OCI-LY3 (cell line): Measurements from ENCODE around the gene KLHL21.

Experiments used
- H2AFZ ChIP-seq: fragments of 200-600, 300-600 bp; shearing (Covaris generic); 2 replicates; pipeline ENCODE4 v1.6.0; 2014; ENCODE audit warnings: antibody characterized with exemption, low read depth, low read length
- H3K27ac ChIP-seq: fragments of 200-600, 300-600 bp; sonication (generic); 2 replicates; pipeline ENCODE4 v1.5.1; 2014; ENCODE audit warnings: mild to moderate bottlenecking, low read length, moderate library complexity, mixed read lengths
- H3K27me3 ChIP-seq: fragments of 200-600, 300-600 bp; sonication (generic); 2 replicates; pipeline ENCODE4 v1.6.1; 2014; ENCODE audit warnings: low read depth, low read length, mixed read lengths
- H3K36me3 ChIP-seq: fragments of 200-600, 300-600 bp; sonication (generic); replicated peaks from 2 replicates; pipeline ENCODE3; 2014; ENCODE audit warnings: low read depth, low read length, mixed read lengths
- H3K4me1 ChIP-seq: fragments of 300-600, 200-600 bp; sonication (generic); 2 replicates; pipeline ENCODE4 v1.6.1; 2014; ENCODE audit warnings: low read length, mixed read lengths
- H3K4me2 ChIP-seq: fragments of 200-600, 300-600 bp; sonication (generic); 2 replicates; pipeline ENCODE4 v1.6.1; 2014; ENCODE audit warnings: low read length, mixed read lengths
- H3K4me3 ChIP-seq: fragments of 300-600, 200-600 bp; sonication (generic); 2 replicates; pipeline ENCODE4 v1.5.1; 2014; ENCODE audit warnings: antibody characterized with exemption, mild to moderate bottlenecking, low read length, moderate library complexity
- H3K79me2 ChIP-seq: fragments of 300-600, 200-600 bp; shearing (Covaris generic); 2 replicates; pipeline ENCODE4 v1.6.1; 2014; ENCODE audit warnings: mild to moderate bottlenecking, low read length, mixed read lengths
- H3K9ac ChIP-seq: fragments of 300-600, 200-600 bp; shearing (Covaris generic); 2 replicates; pipeline ENCODE4 v1.6.0; 2014; ENCODE audit warnings: mild to moderate bottlenecking, low read length, moderate library complexity
- H3K9me3 ChIP-seq: fragments of 200-600, 300-600 bp; shearing (Covaris generic); 2 replicates; pipeline ENCODE4 v1.6.1; 2014; ENCODE audit warnings: low read length, mixed read lengths; ENCODE audit not compliant: insufficient read depth
- H4K20me1 ChIP-seq: fragments of 200-600, 300-600 bp; sonication (generic); 2 replicates; pipeline ENCODE4 v1.6.1; 2016; ENCODE audit warnings: low read length, mixed read lengths; ENCODE audit not compliant: insufficient read depth
- EZH2phosphoT487 ChIP-seq: fragments of 200-600 bp; shearing (Covaris generic); IDR thresholded peaks from 2 replicates; pipeline ENCODE4 v1.6.1; 2018; ENCODE audit warnings: antibody characterized with exemption, mixed run types, low read depth
- TF ChIP-seq, protein P1 (sequence below): fragments of 200-600, 300-600 bp; sonication (generic); IDR thresholded peaks from 2 replicates; pipeline ENCODE4 v1.5.1; 2014; ENCODE audit warnings: antibody characterized with exemption, low read length, low read depth

KLHL21 gene

DNA sequence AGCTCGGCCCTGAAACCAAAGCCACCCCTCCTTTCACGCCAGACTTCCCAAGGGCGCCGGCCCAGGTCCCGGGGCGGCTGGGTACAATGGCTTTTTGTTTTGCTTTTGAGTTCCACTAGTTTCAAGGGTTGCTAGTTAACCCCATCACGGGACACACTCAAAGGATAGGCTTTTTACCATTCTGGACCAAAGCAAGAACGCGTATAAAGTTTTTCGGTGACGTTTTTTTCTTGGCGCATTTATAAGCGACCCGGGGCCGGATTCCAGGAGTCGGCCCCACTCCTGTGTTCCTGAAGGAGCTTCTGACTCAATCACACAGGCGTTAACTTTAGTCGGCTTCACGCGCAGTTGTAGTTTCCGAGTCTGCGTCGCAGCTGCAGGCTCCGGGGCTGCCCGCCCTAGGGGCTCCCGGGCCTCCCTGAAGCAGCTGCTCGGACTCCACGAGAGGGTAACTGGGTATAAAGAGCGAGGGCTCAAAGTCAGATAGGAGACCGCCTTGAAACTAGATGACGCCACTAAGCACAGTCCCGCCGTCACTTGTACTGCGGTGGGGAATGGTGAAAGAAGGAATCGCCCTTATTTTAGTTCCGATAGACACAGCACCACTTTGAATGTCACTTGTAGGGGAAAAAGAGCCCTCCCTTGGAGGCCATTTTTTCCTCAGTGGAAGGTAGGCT is 707 bp upstream of the KLHL21 start:
- Histone ChIP-seq H4K20me1 (peaks cover 23% of the 10 kb centered on the region), H3K27me3 (no peaks in the 10 kb centered on the region), H3K36me3 (peaks cover 6% of the 10 kb centered on the region), H3K4me3 (peak overlapping the region; percentile 90), H3K4me1 (peaks cover 25% of the 10 kb centered on the region), H3K27ac (peak overlapping the region; percentile 98), H3K79me2 (peaks cover 40% of the 10 kb centered on the region), H2AFZ (peak overlapping the region; percentile 91), H3K9ac (peak overlapping the region; percentile 89), H3K9me3 (no peaks in the 10 kb centered on the region), H3K4me2 (peak overlapping the region; percentile 96)
- TF ChIP-seq, protein P1, sequence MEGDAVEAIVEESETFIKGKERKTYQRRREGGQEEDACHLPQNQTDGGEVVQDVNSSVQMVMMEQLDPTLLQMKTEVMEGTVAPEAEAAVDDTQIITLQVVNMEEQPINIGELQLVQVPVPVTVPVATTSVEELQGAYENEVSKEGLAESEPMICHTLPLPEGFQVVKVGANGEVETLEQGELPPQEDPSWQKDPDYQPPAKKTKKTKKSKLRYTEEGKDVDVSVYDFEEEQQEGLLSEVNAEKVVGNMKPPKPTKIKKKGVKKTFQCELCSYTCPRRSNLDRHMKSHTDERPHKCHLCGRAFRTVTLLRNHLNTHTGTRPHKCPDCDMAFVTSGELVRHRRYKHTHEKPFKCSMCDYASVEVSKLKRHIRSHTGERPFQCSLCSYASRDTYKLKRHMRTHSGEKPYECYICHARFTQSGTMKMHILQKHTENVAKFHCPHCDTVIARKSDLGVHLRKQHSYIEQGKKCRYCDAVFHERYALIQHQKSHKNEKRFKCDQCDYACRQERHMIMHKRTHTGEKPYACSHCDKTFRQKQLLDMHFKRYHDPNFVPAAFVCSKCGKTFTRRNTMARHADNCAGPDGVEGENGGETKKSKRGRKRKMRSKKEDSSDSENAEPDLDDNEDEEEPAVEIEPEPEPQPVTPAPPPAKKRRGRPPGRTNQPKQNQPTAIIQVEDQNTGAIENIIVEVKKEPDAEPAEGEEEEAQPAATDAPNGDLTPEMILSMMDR: no peak
- no peak for TF ChIP-seq EZH2phosphoT487

DNA sequence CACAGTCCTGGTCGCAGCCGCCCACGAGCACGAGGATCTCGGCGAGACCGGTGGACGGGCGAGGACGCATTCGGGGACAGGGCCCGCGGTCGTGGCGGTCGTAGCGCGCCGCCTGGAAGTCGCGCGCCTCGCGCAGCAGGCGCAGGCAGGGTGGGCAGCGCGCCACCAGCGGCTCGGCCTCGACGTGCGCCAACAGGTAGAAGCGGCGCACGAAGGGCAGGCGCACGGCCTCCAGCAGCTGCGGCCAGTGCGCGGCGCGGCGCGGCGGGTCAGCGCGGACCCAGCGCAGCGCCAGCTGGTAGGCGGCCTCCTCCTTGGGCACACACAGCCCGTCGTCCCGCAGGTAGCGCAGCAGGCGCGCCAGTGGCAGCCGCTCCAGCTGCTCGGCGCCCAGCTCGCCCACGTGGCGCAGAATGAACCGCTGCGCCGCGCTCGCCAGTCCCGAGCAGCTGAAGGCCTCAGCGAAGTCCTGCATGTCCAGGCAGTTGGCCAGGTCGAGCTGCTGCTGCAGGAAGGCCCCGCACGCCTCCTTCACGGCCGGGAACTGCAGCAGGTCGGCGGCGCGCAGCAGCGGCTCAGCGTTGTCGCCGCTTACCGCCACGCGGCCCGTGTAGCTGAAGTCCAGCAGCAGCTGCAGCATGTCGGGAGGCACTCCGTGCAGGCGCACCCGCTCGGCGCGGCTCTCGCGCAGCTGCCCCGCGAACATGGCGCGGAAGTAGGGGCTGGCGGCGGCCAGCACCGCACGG is 573 bp downstream of the KLHL21 start:
- Histone ChIP-seq H3K4me2 (peak overlapping the region; percentile 99), H3K36me3 (peaks cover 15% of the 10 kb centered on the region), H3K4me1 (peaks cover 25% of the 10 kb centered on the region), H3K27me3 (no peaks in the 10 kb centered on the region), H3K4me3 (peak overlapping the region; percentile 90), H3K79me2 (peaks cover 51% of the 10 kb centered on the region), H2AFZ (peak overlapping the region; percentile 25; the same call in 1 of the 2 replicates), H3K27ac (peak overlapping the region; percentile 61), H3K9me3 (no peaks in the 10 kb centered on the region), H4K20me1 (peaks cover 24% of the 10 kb centered on the region), H3K9ac (peak overlapping the region; percentile 73)
- TF ChIP-seq EZH2phosphoT487: no peak
- TF ChIP-seq, protein P1: no peak

DNA sequence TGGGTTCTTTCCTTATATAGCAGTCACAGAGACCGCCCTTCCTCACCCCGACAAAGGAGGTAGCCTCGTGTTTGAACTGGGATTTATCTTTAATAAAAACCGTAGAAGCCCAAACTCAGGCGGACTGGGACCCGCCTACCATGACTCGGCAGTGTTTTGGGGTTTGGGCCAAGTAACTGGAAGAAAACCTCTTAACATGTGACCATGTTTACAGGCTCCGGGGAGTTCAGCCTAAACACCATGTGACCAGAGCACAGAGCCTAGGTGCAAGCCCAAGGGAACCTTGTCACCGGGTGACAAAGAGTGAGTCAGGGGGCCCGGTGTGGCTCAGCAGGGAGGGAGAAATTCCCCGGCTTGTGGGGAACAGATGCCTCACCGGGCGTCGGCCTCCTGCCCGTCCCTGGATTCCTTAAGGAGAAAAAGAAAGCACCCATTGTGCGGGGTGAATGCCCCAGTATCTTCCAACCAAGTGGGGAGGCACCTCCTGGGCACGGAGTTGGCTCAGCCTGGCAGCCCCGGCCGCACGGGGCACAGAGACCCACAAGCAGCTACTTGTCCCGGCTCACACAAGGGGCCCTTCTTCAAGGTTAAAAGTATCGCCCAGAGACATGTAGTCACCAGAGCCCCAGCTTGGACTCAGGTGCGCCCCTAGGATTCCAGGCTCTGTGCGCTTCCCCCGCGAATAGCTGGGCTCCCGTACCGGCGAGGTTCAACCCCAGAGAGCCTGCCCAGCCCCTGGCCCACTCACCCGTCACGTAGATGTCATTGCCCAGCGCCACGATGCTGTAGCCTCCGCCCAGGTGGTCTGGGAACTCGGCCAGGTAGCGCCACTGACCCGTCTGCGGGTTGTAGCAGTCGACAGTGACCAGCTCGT is 1.4 kb downstream of the KLHL21 start:
- Histone ChIP-seq H3K9ac (peak overlapping the region; percentile 73), H3K36me3 (peaks cover 17% of the 10 kb centered on the region), H3K9me3 (no peaks in the 10 kb centered on the region), H2AFZ (no peak overlapping the region), H3K27me3 (no peaks in the 10 kb centered on the region), H3K4me2 (peak overlapping the region; percentile 99), H3K4me3 (peak overlapping the region; percentile 90), H3K27ac (peak overlapping the region; percentile 61), H3K79me2 (peaks cover 59% of the 10 kb centered on the region), H4K20me1 (peaks cover 30% of the 10 kb centered on the region), H3K4me1 (peaks cover 25% of the 10 kb centered on the region)
- TF ChIP-seq, protein P1: no peak
- TF ChIP-seq EZH2phosphoT487: no peak
